Measurements from ENCODE around the gene NQO2.

NQO2 gene

DNA sequence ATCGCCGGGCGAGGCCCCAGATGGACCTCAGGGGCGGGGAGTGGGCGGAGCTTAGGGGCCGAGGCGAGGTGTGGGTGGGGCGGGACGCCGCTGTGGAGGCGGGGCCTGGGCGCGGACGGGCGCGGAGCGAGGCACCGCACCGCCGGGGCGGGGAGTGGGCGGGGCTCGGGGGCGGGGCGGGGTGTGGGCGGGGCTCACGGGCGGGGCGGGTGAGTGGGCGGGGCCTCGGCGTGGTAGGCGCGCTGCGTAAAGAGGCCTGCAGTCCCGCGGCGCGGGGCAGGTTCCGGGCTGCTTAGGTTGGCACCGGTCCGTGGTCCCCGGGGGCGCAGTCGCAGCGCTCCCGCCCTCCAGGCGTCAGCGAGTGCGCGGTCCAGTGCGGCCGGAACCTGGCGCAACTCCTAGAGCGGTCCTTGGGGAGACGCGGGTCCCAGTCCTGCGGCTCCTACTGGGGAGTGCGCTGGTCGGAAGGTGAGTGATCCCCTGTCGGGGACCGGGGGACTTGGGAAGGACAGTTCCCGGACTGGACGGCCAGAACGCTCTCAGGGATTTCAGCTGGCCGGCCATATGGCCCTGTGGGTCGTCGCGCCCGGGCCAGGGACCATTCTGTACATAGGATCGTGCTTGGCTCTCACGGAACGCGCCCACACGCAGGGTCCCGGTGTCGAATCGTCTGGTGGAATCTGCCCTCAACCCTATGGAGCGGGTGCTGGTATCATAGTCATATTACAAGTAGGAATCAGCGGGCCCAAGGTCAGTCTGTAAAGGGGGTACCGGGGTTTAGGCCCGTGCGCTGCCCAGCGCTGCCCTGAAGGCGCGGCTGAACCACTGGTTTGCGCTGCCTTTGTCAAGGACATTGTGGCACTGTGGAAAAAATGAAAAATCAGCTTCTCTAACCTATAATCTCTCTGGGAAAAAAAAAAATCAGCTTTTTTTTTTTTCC lies at the start of gene NQO2:
Gene NQO2 (plus strand): TSS at position 277 of the 940 bp plus-strand sequence. CDS start 6,659 bp downstream, outside the sequence.
- in situ Hi-C loops (cut with HindIII; ENCODE audit: low sequenced_read_pairs), result no loop called here

GRCh38 chr6:2950713-2951112 lies 49.0 kb upstream of the NQO2 start:
- in situ Hi-C loops (cut with HindIII; ENCODE audit: low sequenced_read_pairs), result no loop called here

DNA sequence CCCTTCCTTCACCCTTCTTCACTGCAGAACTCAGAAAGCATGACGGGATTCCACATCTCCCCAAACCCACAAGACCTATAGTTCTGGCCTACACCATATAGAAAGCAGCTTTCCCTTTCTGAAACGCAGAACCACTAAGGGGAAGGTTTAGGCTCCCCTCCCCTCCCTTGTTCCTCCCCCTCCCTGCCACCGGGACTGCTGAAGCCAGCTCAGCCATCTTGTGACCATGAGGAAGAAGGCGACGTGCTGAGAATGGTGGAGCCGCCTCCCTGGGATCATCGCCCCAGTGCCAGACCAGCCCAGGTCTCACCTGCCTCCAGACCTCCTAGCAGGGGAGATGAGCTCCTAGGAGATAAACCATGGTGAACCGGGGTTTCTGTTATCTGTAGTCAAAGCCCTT lies 48.0 kb upstream of the NQO2 start:
- in situ Hi-C loops (cut with HindIII; ENCODE audit: low sequenced_read_pairs), result no loop called here

DNA sequence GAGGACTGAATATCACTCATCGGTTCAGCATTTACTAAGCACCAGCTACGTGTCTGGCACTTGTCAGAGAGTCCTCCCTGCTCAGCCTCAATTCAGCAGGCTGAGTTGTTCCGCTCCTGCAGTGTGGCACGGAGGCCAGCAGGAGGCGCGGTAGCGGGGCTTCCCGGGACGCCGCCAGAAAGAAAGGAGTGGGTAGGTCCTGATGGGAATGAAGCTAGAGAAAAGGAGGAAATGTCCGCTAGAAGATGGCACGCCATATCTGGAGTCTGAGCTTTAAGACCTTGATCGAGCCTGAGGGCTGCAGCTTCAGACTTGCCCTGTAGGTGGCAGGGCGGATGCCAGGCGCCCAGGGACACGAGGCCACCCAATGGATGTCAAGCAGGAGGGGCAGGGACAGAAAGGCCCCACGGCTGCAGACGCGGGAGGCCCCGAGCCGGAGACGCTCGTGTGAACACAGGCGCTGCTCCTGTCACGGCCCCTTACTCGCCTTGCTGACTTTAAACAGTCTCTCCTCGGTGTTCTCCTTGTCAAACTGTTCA lies 47.1 kb upstream of the NQO2 start:
- in situ Hi-C loops (cut with HindIII; ENCODE audit: low sequenced_read_pairs), result no loop called here

- in situ Hi-C loops (cut with HindIII; ENCODE audit: low sequenced_read_pairs), result no loop called here
Measured at GRCh38 chr6:2953098-2953497, 46.6 kb upstream of the NQO2 start.

GRCh38 chr6:2956930-2957685 lies 42.6 kb upstream of the NQO2 start:
- in situ Hi-C loops (cut with HindIII; ENCODE audit: low sequenced_read_pairs), result no loop called here

DNA sequence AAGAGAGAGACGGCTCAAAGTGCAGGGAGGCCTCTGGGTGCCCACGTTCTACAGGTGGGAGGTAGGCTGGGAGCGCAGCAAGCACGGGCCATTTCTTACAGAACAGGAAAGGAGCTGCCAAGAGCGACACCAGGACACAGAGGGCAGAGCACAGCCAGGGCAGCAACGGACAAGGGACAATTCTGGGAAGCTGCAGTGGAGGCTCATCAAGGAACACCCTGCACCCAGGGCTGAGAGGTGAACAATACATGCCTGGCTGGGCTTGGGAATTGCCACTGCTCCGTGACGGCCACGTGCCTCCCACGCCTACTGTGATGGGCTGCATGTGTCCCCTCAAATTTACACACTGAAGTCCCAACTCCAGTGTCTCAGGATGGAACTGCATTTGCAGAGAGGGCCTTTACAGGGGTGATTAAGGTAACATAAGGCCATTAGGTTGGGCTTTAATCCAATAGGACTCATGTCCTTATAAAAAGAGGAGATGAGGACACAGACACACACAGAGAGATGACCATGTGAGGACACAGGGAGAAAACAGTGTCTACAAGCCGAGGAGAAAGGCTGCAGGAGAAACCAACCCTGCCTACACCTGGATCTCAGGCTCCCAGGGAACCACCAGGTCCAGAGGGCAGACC lies 41.9 kb upstream of the NQO2 start:
- in situ Hi-C loops (cut with HindIII; ENCODE audit: low sequenced_read_pairs), result no loop called here

DNA sequence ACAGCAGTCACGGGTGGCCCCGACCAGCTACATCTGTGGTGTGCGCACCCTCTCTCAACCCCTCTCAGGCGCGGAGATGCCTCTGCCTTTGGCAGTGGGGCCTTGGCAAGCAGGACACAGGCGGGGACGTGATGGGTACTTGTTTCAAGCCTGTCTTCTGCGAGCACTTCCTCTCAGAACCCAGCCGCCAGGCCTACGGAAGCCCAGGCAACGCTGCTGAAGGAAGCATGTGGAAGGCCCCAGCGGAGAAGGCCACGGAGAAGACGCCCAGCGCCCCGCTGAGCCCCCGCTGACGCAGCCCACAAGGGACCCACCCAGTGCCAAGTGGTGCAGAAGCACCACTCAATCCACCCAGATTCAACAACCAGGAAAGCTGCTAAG lies 41.4 kb upstream of the NQO2 start:
- in situ Hi-C loops (cut with HindIII; ENCODE audit: low sequenced_read_pairs), result no loop called here

- in situ Hi-C loops (cut with HindIII; ENCODE audit: low sequenced_read_pairs), result no loop called here
Measured at GRCh38 chr6:2958776-2959175, 40.9 kb upstream of the NQO2 start.

- in situ Hi-C loops (cut with HindIII; ENCODE audit: low sequenced_read_pairs), result no loop called here
Measured at GRCh38 chr6:2959909-2960719, 39.6 kb upstream of the NQO2 start.

GRCh38 chr6:2960935-2961334 lies 38.8 kb upstream of the NQO2 start:
- in situ Hi-C loops (cut with HindIII; ENCODE audit: low sequenced_read_pairs), result no loop called here

DNA sequence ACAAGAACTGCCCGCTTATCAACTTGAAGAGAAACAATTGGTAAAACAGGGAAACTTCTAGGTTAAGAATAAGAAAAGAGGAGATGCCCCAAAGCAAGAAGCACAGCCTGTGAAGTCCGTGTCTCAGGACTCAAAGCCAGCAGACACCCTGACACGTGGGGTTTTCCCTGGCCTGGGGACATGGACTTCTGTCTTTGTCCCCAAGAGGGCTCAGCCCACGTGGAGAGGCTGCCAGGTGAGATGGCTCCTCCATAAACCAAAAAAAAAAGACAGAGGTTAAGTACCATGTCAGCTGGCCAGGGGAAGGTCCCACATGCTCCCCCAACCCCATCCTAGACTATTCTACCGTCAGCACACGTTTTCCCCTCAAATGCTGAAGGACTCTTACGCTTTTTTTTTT lies 38.2 kb upstream of the NQO2 start:
- in situ Hi-C loops (cut with HindIII; ENCODE audit: low sequenced_read_pairs), result no loop called here

- in situ Hi-C loops (cut with HindIII; ENCODE audit: low sequenced_read_pairs), result no loop called here
Measured at GRCh38 chr6:2962004-2962403, 37.7 kb upstream of the NQO2 start.

- in situ Hi-C loops (cut with HindIII; ENCODE audit: low sequenced_read_pairs), result no loop called here
Measured at GRCh38 chr6:2962636-2963035, 37.1 kb upstream of the NQO2 start.

DNA sequence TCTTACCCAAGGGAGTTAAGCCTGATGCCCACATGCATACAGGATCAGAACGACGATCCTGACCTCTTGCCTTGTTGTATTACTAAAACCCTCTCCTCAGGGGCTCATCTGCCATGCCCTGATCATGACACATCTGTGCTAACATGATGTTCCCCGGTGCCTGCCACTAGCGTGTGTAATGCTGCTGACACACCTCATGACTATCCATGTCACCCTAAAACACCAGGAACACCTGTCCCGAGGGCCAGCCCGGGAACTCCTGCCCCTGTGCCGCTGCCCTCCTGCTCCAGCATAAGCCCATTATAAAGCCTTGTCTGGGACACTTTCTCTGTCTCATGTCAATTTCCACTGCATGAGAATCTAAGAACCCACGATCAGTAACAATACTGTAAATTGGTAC lies 35.9 kb upstream of the NQO2 start:
- in situ Hi-C loops (cut with HindIII; ENCODE audit: low sequenced_read_pairs), result no loop called here

GRCh38 chr6:2964793-2965505 lies 34.7 kb upstream of the NQO2 start:
- in situ Hi-C loops (cut with HindIII; ENCODE audit: low sequenced_read_pairs), result no loop called here

DNA sequence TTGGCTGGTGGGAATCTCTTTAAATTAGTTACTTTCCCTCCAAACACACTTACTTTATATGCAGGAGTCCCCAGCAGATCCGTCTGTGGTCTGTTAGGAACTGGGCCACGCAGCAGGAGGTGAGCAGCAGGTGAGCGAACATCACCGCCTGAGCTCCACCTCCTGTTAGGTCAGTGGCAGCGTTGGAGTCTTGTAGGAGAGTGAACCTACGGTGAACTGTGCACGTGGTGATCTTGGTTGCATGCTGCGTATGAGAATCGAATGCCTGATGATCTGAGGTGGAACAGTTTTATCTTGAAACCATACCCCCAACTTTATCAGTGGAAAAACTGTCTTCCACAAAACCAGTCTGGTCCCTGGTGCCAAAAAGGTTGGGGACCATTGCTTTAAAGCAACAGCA lies 33.3 kb upstream of the NQO2 start:
- in situ Hi-C loops (cut with HindIII; ENCODE audit: low sequenced_read_pairs), result no loop called here

DNA sequence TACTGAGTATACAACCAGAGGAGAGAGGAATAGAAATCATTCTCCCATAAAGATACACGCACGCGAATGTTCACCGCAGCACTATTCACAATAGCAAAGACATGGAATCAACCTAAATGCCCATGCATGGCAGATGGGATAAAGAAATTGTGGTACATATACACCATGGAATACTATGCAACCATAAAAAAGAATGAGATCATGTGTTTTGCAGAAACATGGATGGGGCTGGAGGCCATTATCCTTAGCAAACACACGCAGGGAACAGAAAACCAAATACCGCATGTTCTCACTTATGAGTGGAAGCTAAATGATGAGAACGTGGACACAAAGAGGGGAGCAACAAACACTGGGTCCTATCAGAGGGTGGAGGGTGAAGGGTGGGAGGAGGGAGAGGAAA lies 31.8 kb upstream of the NQO2 start:
- in situ Hi-C loops (cut with HindIII; ENCODE audit: low sequenced_read_pairs), result no loop called here

GRCh38 chr6:2968600-2969135 lies 31.0 kb upstream of the NQO2 start:
- in situ Hi-C loops (cut with HindIII; ENCODE audit: low sequenced_read_pairs), result no loop called here

- in situ Hi-C loops (cut with HindIII; ENCODE audit: low sequenced_read_pairs), result no loop called here
Measured at GRCh38 chr6:2969549-2969948, 30.1 kb upstream of the NQO2 start.
